ENCODE results near the gene FAM149B1. TPM values are rescaled to one million over a fixed set of nuclear protein-coding genes. Genes with fewer than 3 reads are reported as not detected.
"Not testable (repeated sequence)": the region's sequence is repeated elsewhere in the genome, so short reads cannot be mapped to it uniquely, and the experiment has no call there.

FAM149B1 gene
- polyA plus RNA-seq, 4 donors = 41.6 to 52.5 (median 43.1) TPM

- DNase-seq (ENCODE audit: low read depth in 4 of 4, low spot score in 3 of 4) = no peak
These were observed 60.3 kb downstream of the FAM149B1 start for GRCh38 chr10:73228247-73228646.

GRCh38 chr10:73229567-73229966 is 61.6 kb downstream of the FAM149B1 start:
- no peak for DNase-seq (ENCODE audit: low read depth in 4 of 4, low spot score in 3 of 4)

GRCh38 chr10:73232887-73233286 is 65.0 kb downstream of the FAM149B1 start:
- DNase-seq (ENCODE audit: low read depth in 4 of 4, low spot score in 3 of 4) = no peak

GRCh38 chr10:73233883-73234282 is 66.0 kb downstream of the FAM149B1 start:
- no peak for DNase-seq (ENCODE audit: low read depth in 4 of 4, low spot score in 3 of 4)

- no peak for DNase-seq (ENCODE audit: low read depth in 4 of 4, low spot score in 3 of 4)
These were observed 66.8 kb downstream of the FAM149B1 start for GRCh38 chr10:73234695-73235094.

- no peak for DNase-seq (ENCODE audit: low read depth in 4 of 4, low spot score in 3 of 4)
These were observed 71.2 kb downstream of the FAM149B1 start for GRCh38 chr10:73238990-73239566.

GRCh38 chr10:73239908-73240307 is 72.0 kb downstream of the FAM149B1 start:
- no peak for DNase-seq (ENCODE audit: low read depth in 4 of 4, low spot score in 3 of 4)

GRCh38 chr10:73244866-73245477 is 77.1 kb downstream of the FAM149B1 start:
- no peak for DNase-seq (ENCODE audit: low read depth in 4 of 4, low spot score in 3 of 4)

GRCh38 chr10:73246322-73246645 is 78.4 kb downstream of the FAM149B1 start:
- DNase-seq (ENCODE audit: low read depth in 4 of 4, low spot score in 3 of 4) = no peak

- DNase-seq (ENCODE audit: low read depth in 4 of 4, low spot score in 3 of 4) = peak; percentile 89 to 92 (median 90)
These were observed 79.0 kb downstream of the FAM149B1 start, which contains the start of gene DNAJC9 for GRCh38 chr10:73246646-73247508. Gene DNAJC9 (minus strand): TSS chr10:73247255. CDS start chr10:73247189, 66 bp downstream.

- DNase-seq (ENCODE audit: low read depth in 4 of 4, low spot score in 3 of 4) = no peak
These were observed 79.8 kb downstream of the FAM149B1 start for GRCh38 chr10:73247509-73248258.

GRCh38 chr10:73248259-73248724 is 80.4 kb downstream of the FAM149B1 start:
- no peak for DNase-seq (ENCODE audit: low read depth in 4 of 4, low spot score in 3 of 4)

- no peak for DNase-seq (ENCODE audit: low read depth in 4 of 4, low spot score in 3 of 4)
These were observed 83.9 kb downstream of the FAM149B1 start for GRCh38 chr10:73251683-73252444.

- peak; percentile 91 to 95 (median 94) for DNase-seq (ENCODE audit: low read depth in 4 of 4, low spot score in 3 of 4)
These were observed 84.7 kb downstream of the FAM149B1 start, which contains the start of gene MRPS16 for GRCh38 chr10:73252445-73253224. Gene MRPS16 (minus strand): TSS chr10:73252644. CDS start chr10:73252482, 162 bp downstream.

GRCh38 chr10:73253225-73253555 is 85.3 kb downstream of the FAM149B1 start:
- no peak for DNase-seq (ENCODE audit: low read depth in 4 of 4, low spot score in 3 of 4)

GRCh38 chr10:73258612-73259011 is 90.7 kb downstream of the FAM149B1 start:
- DNase-seq (ENCODE audit: low read depth in 4 of 4, low spot score in 3 of 4) = not testable (repeated sequence)

GRCh38 chr10:73261362-73261995 is 93.6 kb downstream of the FAM149B1 start:
- no peak for DNase-seq (ENCODE audit: low read depth in 4 of 4, low spot score in 3 of 4)

- DNase-seq (ENCODE audit: low read depth in 4 of 4, low spot score in 3 of 4) = no peak
These were observed 94.3 kb downstream of the FAM149B1 start for GRCh38 chr10:73262105-73262730.
